Measurements from ENCODE around the gene MRPS10.

MRPS10 gene

DNA sequence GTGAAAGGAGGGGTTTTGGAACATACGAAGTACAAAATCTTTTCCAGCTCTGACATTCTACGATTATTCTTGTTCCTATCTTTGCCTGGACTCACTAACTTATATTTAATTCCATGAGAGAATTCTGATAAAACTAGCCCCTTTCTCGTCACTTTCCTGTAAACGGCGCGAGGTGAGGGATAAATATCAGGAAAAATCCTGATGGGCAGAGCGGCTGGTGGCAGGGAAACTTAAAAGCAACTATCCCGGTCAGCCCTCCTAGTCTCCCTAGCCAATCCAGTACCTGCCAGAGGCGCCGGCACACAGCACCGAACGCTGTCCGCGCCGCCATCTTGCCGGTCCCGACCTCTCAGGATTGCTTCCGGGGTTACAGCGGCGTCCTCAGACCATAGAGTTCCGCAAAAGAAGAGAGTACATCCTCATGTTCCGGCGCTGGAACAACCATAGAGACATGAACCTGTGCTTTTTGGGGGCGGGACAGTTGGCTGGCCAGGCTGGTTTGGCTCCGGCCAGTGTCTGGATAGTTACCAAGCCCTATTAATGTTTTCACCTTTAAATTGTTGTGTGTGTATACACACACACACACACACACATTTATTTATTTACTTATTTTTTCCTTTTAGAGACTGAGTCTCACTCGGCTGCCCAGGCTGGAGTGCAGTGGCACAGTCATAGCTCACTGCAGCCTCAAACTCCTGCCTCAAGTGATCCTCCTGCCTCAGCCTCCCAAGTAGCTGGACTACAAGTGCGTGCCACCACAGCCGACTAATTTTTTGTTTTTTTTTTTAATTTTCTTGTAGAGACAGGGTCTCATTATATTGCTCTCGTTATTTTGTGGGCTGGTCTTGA lies at the start of gene MRPS10:
TSS of gene MRPS10 (minus strand) at position 343 of the 849 bp plus-strand sequence. CDS start at position 331, 12 bp downstream.
- DNase-seq: peak; percentile 95

DNA sequence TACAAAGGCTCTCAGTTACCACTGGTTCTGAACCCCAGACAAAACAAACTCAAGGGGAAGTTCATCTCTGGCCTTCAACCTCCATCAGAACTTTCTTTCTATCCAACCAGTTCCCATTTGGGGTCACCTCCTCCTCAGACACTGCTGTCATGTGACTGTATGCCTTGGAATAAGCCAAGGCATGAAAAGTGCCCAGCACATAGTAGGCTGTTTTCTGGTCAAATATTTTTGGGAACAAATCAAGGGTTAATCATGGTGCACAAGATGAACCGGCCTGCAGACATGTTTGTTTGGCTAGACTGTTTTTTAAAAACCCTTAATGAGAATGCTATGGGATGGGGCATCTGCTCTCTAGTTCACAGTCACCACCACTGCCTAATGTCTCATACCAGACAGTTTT lies 48.9 kb upstream of the MRPS10 start:
- no peak for DNase-seq

DNA sequence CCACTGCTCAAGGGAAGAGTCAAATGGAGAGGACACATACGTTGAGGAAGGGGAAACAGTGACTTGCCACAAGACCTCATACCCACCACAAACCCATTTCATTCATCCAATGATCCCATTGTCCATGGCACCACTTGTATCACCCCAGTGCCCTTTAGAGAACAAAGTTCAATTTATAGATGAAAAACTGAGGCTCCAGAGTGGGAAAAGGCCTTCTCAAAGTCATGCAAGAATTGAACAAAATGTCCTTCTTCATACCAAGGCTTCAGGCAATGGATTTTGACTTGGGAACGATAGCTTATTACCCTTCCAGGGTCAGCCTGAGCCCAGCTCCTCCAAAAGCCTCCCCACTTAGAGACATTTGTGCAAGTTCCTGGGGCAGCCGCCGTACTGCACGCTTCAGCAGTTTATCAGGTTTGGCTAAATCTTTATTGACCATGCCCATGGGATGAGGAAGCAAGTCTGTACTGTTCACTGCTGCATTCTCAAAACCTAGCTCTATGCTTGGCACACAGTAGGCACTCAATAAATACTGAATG lies 47.3 kb upstream of the MRPS10 start:
- no peak for DNase-seq

DNA sequence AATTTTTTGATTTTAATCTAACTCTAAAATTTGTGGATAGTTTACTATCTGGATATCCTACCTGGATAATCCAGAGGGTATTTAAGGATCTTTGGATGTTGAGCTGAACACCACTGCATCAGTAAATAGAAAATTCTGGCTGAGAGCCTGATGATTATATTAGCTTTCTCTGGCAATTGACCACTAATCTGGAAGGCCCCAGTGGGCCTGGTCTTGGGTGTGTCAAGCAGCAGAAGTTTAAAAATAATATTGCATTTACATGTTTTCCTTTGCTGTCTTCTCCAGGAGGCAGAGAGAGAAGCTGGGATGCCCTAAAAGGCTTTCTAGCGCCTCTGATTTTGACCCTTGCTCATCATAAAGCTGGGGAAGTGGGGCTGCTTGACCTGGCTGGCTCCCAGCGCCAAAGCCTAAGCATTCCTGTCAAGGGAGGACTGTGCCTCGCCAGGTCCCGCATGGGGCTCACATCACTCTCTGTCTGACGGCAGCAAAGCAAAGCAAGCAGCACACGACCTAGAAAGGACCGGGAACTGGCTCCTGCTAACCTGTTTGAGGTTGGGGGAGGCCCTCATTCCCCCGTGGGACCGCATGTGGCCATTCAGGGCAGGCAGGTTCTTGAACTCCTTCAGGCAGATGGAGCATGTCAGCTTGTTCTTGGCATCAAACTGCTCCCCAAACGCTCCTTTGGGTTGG lies 46.6 kb upstream of the MRPS10 start:
- no peak for DNase-seq

DNA sequence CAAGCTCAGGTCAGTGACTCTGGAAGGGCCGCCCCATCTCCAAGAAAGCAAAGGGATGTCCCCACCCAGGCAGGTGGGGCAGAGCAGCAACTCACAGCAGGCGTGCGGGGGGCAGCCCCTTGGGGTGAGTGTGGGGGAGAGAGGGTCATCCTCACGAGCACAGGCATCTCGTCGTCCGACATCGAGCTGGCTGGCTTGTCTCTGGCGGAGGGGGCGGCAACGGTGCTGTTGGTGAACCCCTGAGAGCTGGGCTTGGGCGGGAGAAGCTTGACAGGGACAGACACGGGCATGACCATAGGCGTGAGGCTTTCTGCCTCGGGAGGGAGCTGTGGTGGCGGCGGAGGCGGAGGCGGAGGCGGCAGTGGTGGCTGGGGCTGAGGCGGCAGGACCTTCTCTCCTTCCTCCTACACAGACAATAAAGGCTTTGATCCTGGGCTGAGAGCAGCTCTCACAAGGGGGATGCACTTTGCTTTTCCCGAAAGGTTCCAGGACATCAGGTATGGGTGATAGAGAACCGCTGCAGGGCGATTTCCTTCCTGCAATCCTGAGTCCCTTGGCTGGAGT lies 45.6 kb upstream of the MRPS10 start:
- no peak for DNase-seq

- no peak for DNase-seq
Measured at GRCh38 chr6:42260972-42261371, 43.3 kb upstream of the MRPS10 start.

DNA sequence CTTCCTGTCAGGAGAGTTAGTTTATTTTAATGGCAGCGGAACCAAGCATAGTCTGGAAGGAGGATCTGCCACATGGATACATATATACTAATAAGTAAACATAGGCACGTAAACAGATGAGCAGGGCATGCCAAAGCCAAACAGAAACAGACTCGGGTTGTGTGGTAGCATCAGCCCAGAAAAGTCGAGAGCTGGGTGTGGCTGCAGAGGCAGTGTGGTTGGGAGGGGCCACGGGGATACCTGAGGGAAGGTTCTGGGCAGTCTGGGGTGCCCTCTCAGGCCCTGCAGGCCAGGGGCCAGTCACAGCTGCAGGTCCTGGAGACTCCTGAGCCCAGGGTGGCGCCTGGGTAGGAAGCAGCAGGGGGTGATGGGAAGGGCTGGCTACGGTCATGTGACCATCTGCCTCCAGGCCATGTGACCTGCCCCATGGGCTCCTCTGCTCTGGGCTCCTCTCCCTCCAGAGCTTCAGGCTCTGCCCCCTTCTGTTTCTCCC lies 42.8 kb upstream of the MRPS10 start:
- DNase-seq: peak; percentile 82

DNA sequence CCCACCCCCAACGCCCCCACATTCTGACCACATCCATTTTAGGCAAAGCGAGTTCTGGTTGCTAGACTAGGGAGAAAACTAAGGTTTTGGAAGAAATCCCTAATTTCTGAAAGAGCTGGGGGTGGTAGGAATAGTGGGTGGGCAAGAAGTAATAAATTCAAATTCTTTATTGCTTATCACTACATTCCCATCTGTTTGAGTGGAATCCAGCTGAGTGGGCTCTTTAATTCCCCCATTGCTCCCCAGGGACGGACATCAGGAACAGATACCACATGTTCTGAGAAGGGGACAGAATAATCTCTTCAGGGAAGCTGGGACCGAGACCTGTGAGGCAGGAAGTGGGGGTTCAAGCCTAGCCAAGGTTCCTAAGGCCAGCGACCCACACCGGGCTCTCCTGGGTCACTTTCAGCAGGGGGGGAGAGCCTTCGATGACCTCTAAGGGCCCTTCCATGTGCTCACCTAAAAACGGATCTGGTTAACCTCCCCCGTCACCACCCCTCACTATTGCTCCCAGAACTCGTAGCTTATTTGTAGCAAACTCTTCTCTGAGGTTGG lies 42.3 kb upstream of the MRPS10 start:
- no peak for DNase-seq

DNA sequence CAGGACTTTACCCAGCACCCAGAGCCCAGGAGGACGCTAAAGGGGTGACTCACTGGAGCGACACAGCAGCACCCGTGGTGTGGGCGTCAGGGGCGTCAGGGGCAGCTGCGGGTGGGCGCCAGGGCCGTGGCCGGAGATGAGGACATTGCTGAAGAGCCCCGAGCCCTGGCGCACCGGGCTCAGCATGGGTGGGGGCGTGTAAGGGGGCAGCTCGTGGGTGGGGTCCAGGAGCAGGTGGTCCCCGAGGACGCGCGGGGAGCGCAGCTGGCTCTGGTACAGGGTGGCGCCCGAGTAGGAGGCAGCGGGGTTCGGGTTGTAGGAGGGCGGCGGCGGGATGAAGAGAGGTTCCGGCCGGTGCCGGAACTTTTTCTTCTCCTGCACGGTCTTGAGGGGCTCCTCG lies 41.6 kb upstream of the MRPS10 start:
- DNase-seq: no peak

DNA sequence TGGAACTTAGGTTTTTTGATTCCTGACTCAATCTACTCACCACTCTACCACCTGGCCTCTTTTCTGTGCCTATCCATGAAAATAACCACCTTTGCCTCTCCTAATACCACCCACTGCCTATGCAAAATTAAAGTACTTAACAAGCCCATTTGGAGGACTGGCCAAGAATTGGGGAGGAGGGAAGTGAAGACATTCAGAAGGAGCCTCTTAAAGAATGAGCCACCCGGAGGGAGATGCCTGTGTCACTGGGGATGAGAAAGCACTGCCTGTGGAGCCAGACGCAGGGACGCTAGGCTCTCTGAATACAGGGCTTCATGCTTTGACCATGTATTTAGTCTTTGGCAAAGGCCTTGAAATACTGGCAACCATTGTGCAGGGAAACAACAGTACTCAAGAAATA lies 40.0 kb upstream of the MRPS10 start:
- DNase-seq: no peak

DNA sequence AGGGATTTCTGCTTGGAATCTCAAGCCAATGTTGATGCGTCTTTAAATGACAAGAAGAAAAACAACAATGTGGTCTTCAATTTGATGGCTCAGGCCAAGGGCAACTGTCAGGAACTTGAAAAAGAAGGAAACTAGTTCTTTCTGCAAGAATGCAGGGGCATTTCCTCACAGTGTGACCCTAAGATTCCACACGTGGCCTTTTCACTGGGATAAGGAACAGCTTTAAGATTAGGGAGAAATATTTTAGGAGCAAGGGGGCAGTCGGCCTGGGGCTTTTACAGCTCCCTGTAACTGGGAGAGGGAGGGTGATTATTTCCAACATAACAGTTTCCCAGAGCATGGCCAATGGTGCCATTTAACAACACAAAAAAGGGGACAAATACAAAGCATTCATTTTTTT lies 39.4 kb upstream of the MRPS10 start:
- no peak for DNase-seq

GRCh38 chr6:42255050-42255449 lies 37.4 kb upstream of the MRPS10 start:
- no peak for DNase-seq

GRCh38 chr6:42254505-42254904 lies 36.8 kb upstream of the MRPS10 start:
- DNase-seq: no peak

DNA sequence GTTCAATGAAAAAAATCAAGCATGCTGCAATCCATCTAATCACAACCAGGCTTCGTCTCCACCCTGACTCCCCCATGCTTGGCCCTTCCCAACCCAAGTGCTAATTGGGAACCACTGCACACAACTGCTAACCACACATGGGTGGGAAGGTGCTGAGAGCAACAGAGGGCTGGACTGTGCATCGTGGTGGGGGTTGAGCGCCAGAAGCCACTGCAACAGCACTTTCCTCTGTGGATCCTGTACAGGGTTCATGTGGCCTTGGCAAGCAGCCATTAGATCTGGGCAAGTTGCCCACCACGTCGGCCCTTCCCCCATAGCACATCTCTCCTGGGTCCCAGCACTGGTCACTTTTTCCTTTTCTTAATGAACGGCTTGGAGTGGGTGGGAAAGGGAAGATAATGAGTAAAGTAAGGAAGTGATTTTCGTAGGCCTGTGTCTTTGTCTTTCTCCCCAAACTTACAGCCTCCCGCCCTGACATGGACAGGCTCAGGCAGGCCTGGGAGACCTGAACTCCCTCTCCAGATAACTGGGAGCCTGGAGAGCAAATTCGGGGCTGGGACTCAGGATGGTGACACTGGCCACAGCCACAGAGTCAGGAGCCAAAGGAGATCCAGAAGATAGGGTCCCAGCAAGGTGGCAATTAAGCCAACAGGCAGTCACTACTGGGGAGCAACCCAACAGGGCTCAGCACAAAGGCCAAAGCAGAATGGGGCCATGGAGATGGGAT lies 34.4 kb upstream of the MRPS10 start:
- DNase-seq: peak; percentile 13

DNA sequence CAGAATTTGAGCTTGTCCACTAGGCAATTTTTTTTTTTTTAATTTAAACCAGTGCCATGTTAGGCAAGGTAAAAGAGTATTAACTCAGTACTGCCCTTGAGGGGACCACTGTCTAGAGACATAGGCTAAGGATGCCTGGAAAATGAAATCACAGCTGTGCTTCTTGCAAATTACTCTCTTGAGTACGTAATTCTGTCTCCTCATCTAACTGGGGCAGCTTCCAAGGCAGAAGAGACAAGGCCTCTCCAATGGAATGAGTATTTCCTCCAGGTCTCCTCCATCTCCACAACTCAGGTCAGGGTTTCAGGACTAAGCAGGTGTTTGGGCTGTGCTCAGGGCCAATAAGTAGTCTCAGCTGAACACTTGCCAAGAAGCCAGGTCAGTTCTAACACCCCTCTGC lies 33.8 kb upstream of the MRPS10 start:
- no peak for DNase-seq

DNA sequence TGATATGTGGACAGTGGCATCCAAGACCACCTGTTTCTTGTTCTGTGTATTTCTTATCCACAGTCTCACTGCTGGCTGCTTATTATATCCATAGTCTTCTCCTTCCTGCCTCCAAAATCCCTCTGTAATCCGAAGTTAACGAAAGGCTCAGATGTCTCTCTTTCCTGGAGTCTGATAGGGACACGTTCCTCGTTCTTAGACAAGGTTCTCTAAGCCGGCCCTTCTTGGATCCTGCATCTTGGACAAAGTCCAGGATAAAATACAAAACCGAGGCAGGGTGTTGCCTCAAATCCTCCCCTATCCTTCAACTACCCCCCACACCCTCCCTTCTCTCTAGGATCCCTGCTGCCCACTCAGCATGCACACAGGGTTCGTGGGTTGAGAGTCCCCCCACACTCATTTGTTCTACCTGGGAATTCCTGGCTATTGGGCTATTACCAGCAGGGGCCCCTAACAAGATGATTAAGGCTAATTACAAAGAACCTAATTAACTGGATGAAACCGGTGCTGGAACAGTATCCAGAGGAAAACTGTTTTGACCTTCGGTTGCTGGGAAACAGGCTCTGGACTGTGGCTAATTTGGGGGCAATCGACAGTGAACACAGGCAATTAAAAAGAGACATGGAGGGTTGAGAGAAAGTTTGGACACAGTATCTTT lies 32.7 kb upstream of the MRPS10 start:
- DNase-seq: no peak

DNA sequence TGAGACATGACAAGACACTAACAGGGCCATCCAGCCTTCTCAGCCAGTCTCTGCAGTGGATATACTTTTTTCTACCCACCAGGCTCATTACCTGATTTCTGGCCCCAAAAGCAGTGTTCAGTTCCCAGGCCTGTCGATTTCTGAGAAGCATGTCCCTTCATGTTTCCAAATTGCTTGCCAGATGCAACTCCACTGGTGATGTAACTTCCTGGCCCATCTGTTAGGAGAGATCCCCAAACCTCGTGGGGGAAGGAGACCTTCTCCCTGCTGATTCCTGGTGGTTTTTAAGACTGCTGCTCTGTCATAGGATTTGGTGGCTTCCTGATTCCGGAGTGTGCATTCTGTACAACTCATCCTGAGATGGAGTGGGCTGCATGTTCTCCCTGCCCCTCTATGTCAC lies 31.6 kb upstream of the MRPS10 start:
- no peak for DNase-seq

- DNase-seq: no peak
Measured at GRCh38 chr6:42243046-42243445, 25.4 kb upstream of the MRPS10 start.

- no peak for DNase-seq
Measured at GRCh38 chr6:42241915-42242314, 24.3 kb upstream of the MRPS10 start.

- no peak for DNase-seq
Measured at GRCh38 chr6:42239736-42240375, 22.2 kb upstream of the MRPS10 start.

GRCh38 chr6:42239333-42239732 lies 21.7 kb upstream of the MRPS10 start:
- DNase-seq: no peak

- no peak for DNase-seq
Measured at GRCh38 chr6:42237857-42238256, 20.2 kb upstream of the MRPS10 start.
